Activated naive CD4-positive, alpha-beta T cell treated with anti-CD3 and anti-CD28 coated beads, Interleukin-2, amount 50 U/mL, for 72 hours (primary cell): ENCODE results near the gene ROR2. TPM values are rescaled to one million over a fixed set of nuclear protein-coding genes. Genes with fewer than 3 reads are reported as not detected.
A peak's percentile ranks its signal among the peaks of the same experiment; 100 is the strongest.

Experiments
- ATAC-seq, 2 donors: fragments of 150-1000 bp; cut with Tn5 transposase; 2 replicates each; pipeline ENCODE4 v1.10.0; 2021; ENCODE audit warnings: mild to moderate bottlenecking in 2 of 2, moderate library complexity in 2 of 2
- DNase-seq, 2 donors: peaks; one replicate each; pipeline ENCODE4 v3.0.0; 2021 to 2022; ENCODE audit warnings: low spot score in 2 of 2
- H3K27ac Mint-ChIP-seq, 2 donors: one replicate each; pipeline ENCODE4 v1.8.0; 2022; ENCODE audit warnings: mild to moderate bottlenecking in 2 of 2, mixed read lengths in 2 of 2
- H3K36me3 Mint-ChIP-seq, 2 donors: one replicate each; pipeline ENCODE4 v1.8.0; 2022; ENCODE audit warnings: mixed read lengths in 2 of 2
- H3K9me3 Mint-ChIP-seq, 2 donors: one replicate each; pipeline ENCODE4 v1.8.0; 2022; ENCODE audit warnings: mixed read lengths in 2 of 2
- total RNA-seq, 2 donors: library from RNA; stranded (reverse); gene quantifications; one replicate each; pipeline ENCODE4 v1.2.3, GENCODE V29; 2022

The ROR2 gene
- total RNA-seq, 2 donors from 2014 or later: not detected

GRCh38 chr9:91935805-91936514 lies 14.1 kb downstream of the ROR2 start:
- peaks cover 5 to 6% of the 10 kb centered on the region in 2 donors for H3K9me3 Mint-ChIP-seq
- peaks cover 6 to 8% of the 10 kb centered on the region in 2 donors for H3K36me3 Mint-ChIP-seq
- H3K27ac Mint-ChIP-seq: no peak overlapping the region
- no peak for DNase-seq
- no peak for ATAC-seq

- ATAC-seq (no peak), DNase-seq (no peak)
- Mint-ChIP-seq H3K36me3 (peaks cover 11 to 14% of the 10 kb centered on the region in 2 donors), H3K9me3 (peaks cover 12% of the 10 kb centered on the region in 2 donors), H3K27ac (no peak overlapping the region)
These were observed 14.8 kb downstream of the ROR2 start for GRCh38 chr9:91935066-91935749.

GRCh38 chr9:91934654-91935053 lies 15.4 kb downstream of the ROR2 start:
- H3K27ac Mint-ChIP-seq: no peak overlapping the region

DNA sequence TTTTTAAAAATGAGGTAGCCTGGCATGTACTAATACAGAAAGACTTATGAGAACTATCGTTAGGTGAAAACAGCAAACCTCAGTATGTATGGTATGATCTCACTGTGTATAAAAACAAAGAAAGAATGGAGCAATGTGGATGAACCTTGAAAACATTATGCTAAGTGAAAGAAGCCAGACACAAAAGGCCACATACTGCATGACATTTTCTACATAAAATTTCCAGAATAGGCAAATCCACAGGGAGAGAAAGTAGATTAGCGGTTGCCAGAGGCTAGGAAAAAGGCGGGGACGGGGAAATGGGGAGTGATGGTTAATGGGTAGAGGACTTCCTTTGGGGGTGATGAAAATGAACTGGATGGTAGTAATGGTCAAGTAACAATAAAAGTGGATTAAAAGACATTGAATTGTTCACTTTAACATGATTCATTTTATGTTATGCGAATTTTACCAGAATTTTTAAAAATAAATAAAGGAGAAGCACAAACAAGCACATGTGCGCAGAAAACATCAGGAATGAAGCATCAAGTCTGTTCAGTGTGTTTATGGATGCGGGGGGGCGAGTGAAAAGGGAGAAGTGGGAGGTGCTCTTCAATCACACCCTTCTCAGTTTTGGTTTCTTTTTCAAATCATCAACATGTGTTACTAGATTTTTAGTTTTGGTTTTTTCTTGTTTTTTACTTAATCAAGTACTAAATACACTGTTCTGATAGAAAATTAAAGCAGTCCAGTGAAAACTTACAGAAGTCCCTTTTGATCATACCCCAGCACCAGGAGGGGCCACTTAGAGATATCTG lies 16.3 kb downstream of the ROR2 start:
- H3K27ac Mint-ChIP-seq: peak overlapping the region in 1 of 2 donors; percentile 10
- peaks cover 13 to 21% of the 10 kb centered on the region in 2 donors for H3K9me3 Mint-ChIP-seq
- H3K36me3 Mint-ChIP-seq: peaks cover 21 to 24% of the 10 kb centered on the region in 2 donors
- ATAC-seq (no peak), DNase-seq (no peak)

More at GRCh38 chr9:91934654-91935053, 15.4 kb downstream of the ROR2 start:
- Mint-ChIP-seq H3K9me3 (peaks cover 13 to 17% of the 10 kb centered on the region in 2 donors), H3K36me3 (peaks cover 12 to 20% of the 10 kb centered on the region in 2 donors)
- ATAC-seq (no peak), DNase-seq (no peak)

DNA sequence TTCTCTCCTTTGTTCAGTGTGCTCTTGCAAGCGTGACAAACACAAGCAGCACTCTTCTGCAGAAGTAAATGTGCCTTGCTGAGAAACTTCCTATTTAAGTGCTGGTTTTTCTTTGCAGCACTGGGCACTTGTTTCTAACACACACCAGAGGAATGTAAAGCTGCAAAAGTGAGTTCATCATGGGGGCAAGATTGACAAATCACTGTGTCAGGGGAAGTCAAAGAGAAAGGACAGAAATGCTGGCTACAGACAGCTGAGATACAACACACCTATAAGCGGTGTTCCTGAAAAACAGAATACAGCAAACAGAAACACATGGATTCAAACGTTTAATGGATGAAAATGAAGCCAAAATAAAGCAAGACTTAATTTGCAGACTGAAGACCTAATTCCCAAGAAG lies 19.6 kb downstream of the ROR2 start:
- DNase-seq (no peak), ATAC-seq (no peak)
- Mint-ChIP-seq H3K27ac (no peak overlapping the region), H3K9me3 (peaks cover 13 to 21% of the 10 kb centered on the region in 2 donors), H3K36me3 (peaks cover 23 to 24% of the 10 kb centered on the region in 2 donors)

GRCh38 chr9:91929331-91929730 lies 20.7 kb downstream of the ROR2 start:
- no peak overlapping the region for H3K27ac Mint-ChIP-seq

GRCh38 chr9:91927922-91928510 lies 22.0 kb downstream of the ROR2 start:
- H3K36me3 Mint-ChIP-seq: peaks cover 23 to 24% of the 10 kb centered on the region in 2 donors
- no peak overlapping the region for H3K27ac Mint-ChIP-seq
- H3K9me3 Mint-ChIP-seq: peaks cover 13 to 21% of the 10 kb centered on the region in 2 donors
- no peak for ATAC-seq
- DNase-seq: no peak

More at GRCh38 chr9:91929331-91929730, 20.7 kb downstream of the ROR2 start:
- no peak for ATAC-seq
- no peak for DNase-seq
- Mint-ChIP-seq H3K36me3 (peaks cover 23 to 24% of the 10 kb centered on the region in 2 donors), H3K9me3 (peaks cover 13 to 21% of the 10 kb centered on the region in 2 donors)

GRCh38 chr9:91924090-91924489 lies 25.9 kb downstream of the ROR2 start:
- Mint-ChIP-seq H3K36me3 (peaks cover 0 to 5% of the 10 kb centered on the region in 2 donors), H3K9me3 (no peaks in the 10 kb centered on the region), H3K27ac (no peak overlapping the region)
- DNase-seq (no peak), ATAC-seq (no peak)

DNA sequence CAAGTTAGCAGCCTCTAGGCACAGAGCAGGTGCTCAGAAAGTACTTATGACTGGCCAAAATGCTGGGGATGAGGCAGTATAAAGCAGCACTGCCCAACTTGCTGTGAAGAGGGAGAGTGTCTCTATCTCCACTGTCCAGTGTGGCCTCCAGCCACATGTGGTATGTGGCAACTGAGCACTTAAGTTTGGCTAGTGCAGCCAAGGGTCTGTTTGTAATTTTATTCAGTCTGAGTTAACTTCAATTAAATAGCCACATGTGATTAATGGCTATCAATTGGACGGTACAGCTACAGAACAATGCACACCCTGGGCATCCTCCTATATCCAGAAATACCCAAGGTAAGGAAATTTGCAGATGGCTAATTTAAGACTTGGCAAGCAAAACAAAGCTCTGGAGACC lies 26.9 kb downstream of the ROR2 start:
- Mint-ChIP-seq H3K27ac (peak overlapping the region in 1 of 2 donors; percentile 3), H3K36me3 (no peaks in the 10 kb centered on the region), H3K9me3 (no peaks in the 10 kb centered on the region)
- DNase-seq (no peak), ATAC-seq (no peak)

- ATAC-seq (no peak), DNase-seq (no peak)
- Mint-ChIP-seq H3K9me3 (no peaks in the 10 kb centered on the region), H3K27ac (no peak overlapping the region), H3K36me3 (no peaks in the 10 kb centered on the region)
These were observed 28.7 kb downstream of the ROR2 start for GRCh38 chr9:91921371-91921770.

- no peaks in the 10 kb centered on the region for H3K36me3 Mint-ChIP-seq
- H3K27ac Mint-ChIP-seq: peak overlapping the region in 1 of 2 donors; percentile 56
- no peaks in the 10 kb centered on the region for H3K9me3 Mint-ChIP-seq
- ATAC-seq: no peak
- DNase-seq: no peak
These were observed 29.2 kb downstream of the ROR2 start for GRCh38 chr9:91920630-91921350.

DNA sequence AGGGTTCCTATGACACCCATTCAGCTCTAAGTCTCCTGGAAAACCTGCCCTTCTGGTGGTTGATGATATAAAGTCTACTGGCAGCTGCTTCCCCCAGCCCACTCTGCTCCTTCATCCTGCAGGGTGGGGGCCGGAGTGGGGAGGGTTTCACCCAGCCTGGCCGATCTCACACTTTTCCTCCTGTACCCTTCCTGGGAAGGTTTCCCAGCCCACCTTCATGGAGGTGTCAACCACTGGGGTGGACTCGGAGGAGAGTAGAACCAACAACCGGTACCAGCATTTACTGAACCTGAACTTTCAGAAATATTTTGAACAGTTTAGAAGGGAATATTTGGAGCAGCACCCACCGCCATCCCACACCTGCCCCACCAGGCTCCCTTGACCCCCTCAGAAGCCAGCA lies 30.4 kb downstream of the ROR2 start:
- no peak for DNase-seq
- no peak for ATAC-seq
- H3K27ac Mint-ChIP-seq: no peak overlapping the region
- H3K36me3 Mint-ChIP-seq: no peaks in the 10 kb centered on the region
- no peaks in the 10 kb centered on the region for H3K9me3 Mint-ChIP-seq

- DNase-seq (no peak), ATAC-seq (no peak)
- Mint-ChIP-seq H3K36me3 (no peaks in the 10 kb centered on the region), H3K27ac (no peak overlapping the region), H3K9me3 (no peaks in the 10 kb centered on the region)
These were observed 32.6 kb downstream of the ROR2 start for GRCh38 chr9:91917436-91917835.

DNA sequence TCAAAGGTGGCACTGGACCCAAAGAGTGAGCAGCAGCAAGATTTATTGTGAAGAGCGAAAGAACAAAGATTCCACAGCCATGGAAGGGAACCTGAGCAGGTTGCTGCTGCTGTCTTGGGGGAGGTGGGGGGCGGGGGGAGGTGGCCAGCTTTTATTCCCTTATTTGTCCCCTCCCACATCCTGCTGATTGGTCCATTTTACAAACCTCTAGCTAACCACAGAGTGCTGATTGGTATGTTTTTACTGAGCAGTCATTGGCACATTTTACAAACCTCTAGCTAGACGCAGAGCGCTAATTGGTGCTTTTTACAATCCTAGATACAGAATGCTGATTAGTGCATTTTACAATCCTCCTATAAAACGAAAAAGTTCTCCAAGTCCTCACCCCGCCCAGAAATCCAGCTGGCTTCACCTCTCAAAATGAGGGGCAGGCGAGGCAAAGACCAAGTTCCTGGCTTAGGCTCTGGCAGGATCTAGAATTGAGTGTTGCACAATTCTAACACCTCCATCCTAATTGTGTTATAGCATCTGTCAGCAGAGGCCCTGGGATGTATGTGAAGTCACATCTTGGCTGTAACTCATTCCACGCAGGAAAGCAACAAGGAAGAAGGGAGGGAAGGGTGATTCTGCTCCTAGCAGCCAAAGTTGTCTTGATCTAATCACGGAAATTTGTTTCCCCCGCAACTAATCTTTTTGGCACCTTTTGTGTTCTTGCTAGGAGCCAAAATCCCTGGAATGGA lies 34.3 kb downstream of the ROR2 start:
- ATAC-seq (no peak), DNase-seq (no peak)
- no peaks in the 10 kb centered on the region for H3K36me3 Mint-ChIP-seq
- H3K27ac Mint-ChIP-seq: no peak overlapping the region
- no peaks in the 10 kb centered on the region for H3K9me3 Mint-ChIP-seq

- no peak overlapping the region for H3K27ac Mint-ChIP-seq
- no peak for ATAC-seq
- no peaks in the 10 kb centered on the region for H3K36me3 Mint-ChIP-seq
- DNase-seq: no peak
- H3K9me3 Mint-ChIP-seq: no peaks in the 10 kb centered on the region
These were observed 35.1 kb downstream of the ROR2 start for GRCh38 chr9:91914937-91915336.

DNA sequence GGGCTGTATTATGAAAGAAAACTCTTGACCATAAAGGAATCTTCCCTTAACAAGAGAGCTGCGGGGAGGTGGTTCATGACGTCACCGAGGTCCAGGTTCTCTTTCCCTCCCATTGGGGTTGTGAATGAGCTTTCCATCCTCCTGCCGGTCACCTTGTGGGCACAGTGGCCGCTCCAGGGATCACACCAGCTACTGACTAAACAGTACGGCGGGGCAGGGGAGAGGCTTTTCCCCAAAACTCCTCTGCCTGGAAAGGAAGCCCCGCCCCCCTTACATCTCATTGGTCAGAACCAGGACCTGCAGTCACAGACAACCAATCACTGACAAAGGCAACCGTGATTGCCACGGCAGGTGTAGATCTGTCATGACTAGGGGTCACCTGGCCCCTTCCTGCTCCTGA lies 35.6 kb downstream of the ROR2 start:
- ATAC-seq (no peak), DNase-seq (no peak)
- Mint-ChIP-seq H3K9me3 (no peaks in the 10 kb centered on the region), H3K27ac (no peak overlapping the region), H3K36me3 (no peaks in the 10 kb centered on the region)
